K562 (cell line): Measurements from ENCODE around the gene IL31RA. TPM values are rescaled to one million over a fixed set of nuclear protein-coding genes. Genes with fewer than 3 reads are reported as not detected.

Source experiments
- ATAC-seq: fragments of 200-7000 bp; cut with Tn5 transposase; 3 replicates; pipeline ENCODE4 v1.9.1; 2020; ENCODE audit warnings: moderate library complexity
- BruUV-seq: library from RNA; stranded (reverse); fragments of 400-500 nt; replicated peaks from 2 replicates; lab custom pipeline; 2021; lab: Mats Ljungman, UMichigan
- CTCF ChIA-PET: fragments of 300-600 bp; formaldehyde crosslinking; extraction: SDS; loops from one replicate; lab custom pipeline; 2021; ENCODE audit warnings: low intra/inter-chr PET ratio; lab: Yijun Ruan, JAX
- POLR2A ChIA-PET: fragments of 300-600, 350-650 bp; sonication (Branson Sonifier 250); formaldehyde crosslinking; extraction: SDS; loops from one replicate; lab custom pipeline; 2021; ENCODE audit warnings: antibody characterized with exemption, inconsistent platforms; lab: Yijun Ruan, JAX
- DNase-seq, 4 experiments: peaks; one replicate each; pipeline versions ENCODE4 v3.0.0 to v3.0.0-alpha.2; 2011 to 2018; ENCODE audit warnings: low spot score in 3 of 4, mixed read lengths in 3 of 4; ENCODE audit errors: extremely low read depth in 1 of 4
- FAIRE-seq: peaks from 2 replicates; lab custom pipeline; 2011; peaks lifted over from hg19 to GRCh38; lab: Jason Lieb, UNC
- H2AFZ ChIP-seq: 2 replicates; pipeline ENCODE4 v1.6.0; 2011; ENCODE audit warnings: low read depth, low read length, control low read depth, inconsistent platforms
- H3K27ac ChIP-seq: fragments of 200-600 bp; 3 replicates; pipeline ENCODE4 v1.8.0; 2011; ENCODE audit warnings: low read depth, mild to moderate bottlenecking, control low read depth, inconsistent platforms, low read length, moderate library complexity, mixed read lengths; ENCODE audit errors: extremely low read depth
- H3K27me3 ChIP-seq, 2 experiments: fragments of 300-600 bp in 1 of 2; 2 replicates in 1 of 2; 3 replicates in 1 of 2; pipeline versions ENCODE4 v1.6.0 to v1.8.0; 2011; ENCODE audit warnings: inconsistent platforms in 2 of 2, low read length in 2 of 2, mild to moderate bottlenecking in 1 of 2, mixed read lengths in 1 of 2, moderate library complexity in 1 of 2; ENCODE audit not compliant: control insufficient read depth in 2 of 2, insufficient read depth in 2 of 2
- H3K36me3 ChIP-seq: fragments of 300-600 bp; 3 replicates; pipeline ENCODE4 v1.8.0; 2011; ENCODE audit warnings: mild to moderate bottlenecking, low read length, inconsistent platforms; ENCODE audit not compliant: control insufficient read depth, insufficient read depth
- H3K4me1 ChIP-seq, 2 experiments: fragments of 200-600 bp in 1 of 2; replicated peaks in 1 of 2; 2 replicates in 1 of 2; 3 replicates in 1 of 2; pipeline versions ENCODE4 v1.5.1 to v1.8.0; 2011; ENCODE audit warnings: inconsistent platforms in 2 of 2, low read length in 2 of 2, mild to moderate bottlenecking in 1 of 2, mixed read lengths in 1 of 2, moderate library complexity in 1 of 2; ENCODE audit not compliant: control insufficient read depth in 2 of 2, insufficient read depth in 2 of 2
- H3K4me2 ChIP-seq: 2 replicates; pipeline ENCODE4 v1.6.1; 2011; ENCODE audit warnings: low read length, control low read depth, inconsistent platforms, mixed read lengths; ENCODE audit not compliant: insufficient read depth
- H3K4me3 ChIP-seq: fragments of 200-600 bp; sonication (generic), shearing (Covaris generic); 2 replicates; pipeline ENCODE4 v1.5.1; 2016; ENCODE audit warnings: control low read depth, inconsistent platforms
- H3K79me2 ChIP-seq: fragments of 200-600 bp; 3 replicates; pipeline ENCODE4 v1.8.0; 2011; ENCODE audit warnings: low read length, inconsistent platforms; ENCODE audit not compliant: control insufficient read depth, insufficient read depth
- H3K9ac ChIP-seq, 2 experiments: 2 replicates each; pipeline versions ENCODE4 v1.6.0 to v1.6.1; 2011; ENCODE audit warnings: low read depth in 2 of 2, low read length in 2 of 2, control low read depth in 1 of 2, inconsistent platforms in 1 of 2, mild to moderate bottlenecking in 1 of 2, mixed read lengths in 1 of 2; ENCODE audit not compliant: insufficient read depth in 1 of 2
- H3K9me1 ChIP-seq: one replicate; pipeline ENCODE4 v1.6.0; 2011; ENCODE audit warnings: inconsistent platforms, mild to moderate bottlenecking, low read length, moderate library complexity; ENCODE audit not compliant: control insufficient read depth, insufficient read depth
- H3K9me3 ChIP-seq: replicated peaks from 2 replicates; pipeline ENCODE4 v1.5.1; 2011; ENCODE audit warnings: low read depth, low read length, inconsistent platforms; ENCODE audit not compliant: control insufficient read depth, insufficient read depth
- H4K20me1 ChIP-seq: replicated peaks from 2 replicates; pipeline ENCODE4 v1.6.1; 2011; ENCODE audit warnings: low read length, inconsistent platforms, mixed read lengths; ENCODE audit not compliant: control insufficient read depth, insufficient read depth
- ARID4B ChIP-seq: sonication (generic); formaldehyde crosslinking; IDR thresholded peaks from 2 replicates; pipeline ENCODE4 v1.8.0; 2022; ENCODE audit warnings: mild to moderate bottlenecking, missing genetic modification reagents
- ATF6 ChIP-seq: sonication (generic); formaldehyde crosslinking; IDR thresholded peaks from 2 replicates; pipeline ENCODE4 v1.4.0; 2020; ENCODE audit warnings: mild to moderate bottlenecking, missing genetic modification reagents
- CBX1 ChIP-seq: sonication (generic); IDR thresholded peaks from 2 replicates; pipeline ENCODE4 v1.6.1; 2016; ENCODE audit warnings: antibody characterized with exemption, low read depth, mild to moderate bottlenecking
- FOS ChIP-seq: IDR thresholded peaks from 3 replicates; pipeline ENCODE4 v1.6.1; 2011; ENCODE audit not compliant: insufficient read length; ENCODE audit errors: extremely low read depth
- KDM5B ChIP-seq: fragments of 200-600 bp; sonication (generic); IDR thresholded peaks from 2 replicates; pipeline ENCODE4 v1.6.1; 2012; ENCODE audit warnings: low read depth, mild to moderate bottlenecking, moderate library complexity, low read length, control low read depth, inconsistent platforms; ENCODE audit not compliant: insufficient replicate concordance
- MXD1 ChIP-seq: fragments of 250-450 bp; sonication (Bioruptor Pico); IDR thresholded peaks from 2 replicates; pipeline ENCODE4 v1.8.0; 2021; ENCODE audit warnings: borderline replicate concordance, mild to moderate bottlenecking, moderate library complexity; ENCODE audit not compliant: poor library complexity, severe bottlenecking
- NFRKB ChIP-seq: fragments of 450-650 bp; IDR thresholded peaks from 2 replicates; pipeline ENCODE4 v1.6.1; 2016; ENCODE audit warnings: low read depth
- POLR3G ChIP-seq: IDR thresholded peaks from 2 replicates; pipeline ENCODE4 v1.6.1; 2011; ENCODE audit not compliant: insufficient read length, insufficient replicate concordance; ENCODE audit errors: extremely low read depth
- PREB ChIP-seq: sonication (generic); formaldehyde crosslinking; IDR thresholded peaks from 2 replicates; pipeline ENCODE4 v1.8.1; 2023; ENCODE audit warnings: mild to moderate bottlenecking, missing genetic modification reagents
- SAFB2 ChIP-seq: fragments of 200-400 bp; formaldehyde crosslinking; IDR thresholded peaks from 2 replicates; pipeline ENCODE4 v1.6.1; 2018; ENCODE audit warnings: borderline replicate concordance, low read length, low read depth, moderate library complexity; ENCODE audit not compliant: severe bottlenecking
- SUPT5H ChIP-seq: fragments of 450-650 bp; IDR thresholded peaks from 2 replicates; pipeline ENCODE4 v1.6.1; 2016
- USF2 ChIP-seq: sonication (generic); formaldehyde crosslinking; IDR thresholded peaks from 2 replicates; pipeline ENCODE4 v1.5.0; 2020; ENCODE audit warnings: missing genetic modification reagents
- ZFP1 ChIP-seq: fragments of 450-650 bp; formaldehyde crosslinking; IDR thresholded peaks from 2 replicates; pipeline ENCODE4 v1.4.0; 2020; ENCODE audit warnings: mild to moderate bottlenecking, mixed read lengths
- ZNF384 ChIP-seq: IDR thresholded peaks from 2 replicates; pipeline ENCODE4 v1.6.1; 2012; ENCODE audit warnings: low read depth, low read length, improper control_type of control experiment
- WGBS: fragments of 100-300 bp; shearing (Covaris generic); methylation state at CpG from one replicate; pipeline ENCODE4 v1.1.6; 2016; ENCODE audit warnings: low coverage, mixed read lengths; ENCODE audit not compliant: insufficient coverage; ENCODE audit errors: missing lambda C conversion rate; 5-methylcytosine and 5-hydroxymethylcytosine counted together
- in situ Hi-C: fragments of 300-500 bp; cut with MboI; formaldehyde crosslinking; loops from 4 replicates; pipeline ENCODE4 v1.15.0; 2018; ENCODE audit warnings: inconsistent platforms, mixed read lengths
- intact Hi-C: fragments of 100-400 bp; cut with micrococcal nuclease; formaldehyde crosslinking; loops from 2 replicates; pipeline ENCODE4 v1.14.2; 2022
- polyA plus RNA-seq, 8 experiments: library from polyadenylated mRNA; depleted of rRNA in 4 of 8; stranded (reverse) in 5 of 8; unstranded in 3 of 8; fragments of >200 nt; fragmentation: Nextera tagmentation in 2 of 8; fragmentation: Illumina TruSeq in 1 of 8; extraction: Ambion mirVana in 2 of 8; extraction: Trizol in 1 of 8; gene quantifications; 2 replicates each; pipeline versions ENCODE4 v1.2.1 to v1.2.3, GENCODE V29; 2011 to 2014; ENCODE audit warnings: inconsistent platforms in 1 of 8, missing spikeins in 1 of 8
- total RNA-seq, 7 experiments: library from RNA; depleted of rRNA in 6 of 7; stranded (reverse); fragments of >200 nt in 6 of 7; fragmentation: Illumina TruSeq in 2 of 7; extraction: Trizol in 2 of 7; gene quantifications; 2 replicates each; pipeline versions ENCODE4 v1.2.1 to v1.2.3, GENCODE V29; 2011 to 2021; ENCODE audit warnings: low replicate concordance in 1 of 7

IL31RA gene
- total and polyA plus RNA-seq, 9 of the 15 experiments (the other 6 are each of a cell fraction or from before 2014, with no cell fraction given): not detected

GRCh38 chr5:55896663-55897062 is 45.5 kb downstream of the IL31RA start:
- in situ Hi-C loops: no loop called here
- TF ChIP-seq CBX1 (no peak), ZNF384 (no peak), FOS (no peak), ZFP1 (no peak), ATF6 (CRISPR knock-in tag) (no peak), KDM5B (no peak), NFRKB (no peak), POLR3G (no peak), PREB (CRISPR knock-in tag) (no peak), ARID4B (CRISPR knock-in tag) (no peak), SUPT5H (no peak), USF2 (no peak), SAFB2 (no peak), MXD1 (CRISPR knock-in tag) (no peak)

More at GRCh38 chr5:55896663-55897062, 45.5 kb downstream of the IL31RA start:
- Histone ChIP-seq H3K4me2 (no peak overlapping the region), H3K27ac (no peak overlapping the region), H3K27me3 (peaks cover 9 to 11% of the 10 kb centered on the region in 2 experiments), H3K9ac (no peak overlapping the region), H4K20me1 (no peaks in the 10 kb centered on the region), H3K9me1 (no peaks in the 10 kb centered on the region), H3K36me3 (no peaks in the 10 kb centered on the region), H2AFZ (no peak overlapping the region), H3K4me1 (no peaks in the 10 kb centered on the region), H3K4me3 (no peak overlapping the region), H3K9me3 (no peaks in the 10 kb centered on the region), H3K79me2 (no peaks in the 10 kb centered on the region)
- no CpG with 5 or more reads among the region's 2 CpGs for WGBS
- intact Hi-C loops: no loop called here
- ChIA-PET POLR2A (no interaction called here), CTCF (no interaction called here)
- BruUV-seq: no TSS peak
- no peak for ATAC-seq
- FAIRE-seq: no peak
- no peak for DNase-seq
